ENCODE measurements around the gene CXCR6. TPM values are rescaled to one million over a fixed set of nuclear protein-coding genes. Genes with fewer than 3 reads are reported as not detected.

The CXCR6 gene
- total RNA-seq, 4 donors from 2014 or later = 2.5 to 14.7 (median 2.7) TPM

DNA sequence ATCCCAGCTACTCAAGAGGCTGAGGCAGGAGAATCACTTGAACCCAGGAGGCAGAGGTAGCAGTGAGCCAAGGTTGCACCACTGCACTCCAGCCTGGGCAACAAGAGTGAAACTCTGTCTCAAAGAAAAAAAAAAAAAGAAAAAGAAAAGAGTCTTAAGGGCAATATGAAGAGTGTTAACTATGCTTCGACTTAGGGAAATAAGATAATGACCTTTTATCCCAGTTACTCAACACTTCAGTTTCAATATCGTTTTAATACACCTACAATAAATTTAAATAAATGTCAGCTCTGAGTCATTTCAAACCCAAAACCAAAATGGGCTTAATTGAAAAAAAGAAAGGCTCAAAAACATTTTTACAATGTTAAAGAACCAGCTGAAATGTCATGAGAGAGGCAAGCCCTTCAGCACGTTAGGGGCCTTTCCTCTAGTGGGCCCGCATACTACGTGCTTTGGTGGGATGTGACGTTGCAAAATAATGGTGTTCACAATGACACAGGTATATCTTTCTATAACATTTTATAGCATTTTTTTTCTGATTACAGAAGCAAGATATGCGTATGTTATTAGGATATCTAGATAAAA lies 37.1 kb downstream of the CXCR6 start:
- DNase-seq (ENCODE audit: low spot score) = no peak
- ATAC-seq (ENCODE audit: low FRiP score) = no peak
- TF ChIP-seq, protein P1, sequence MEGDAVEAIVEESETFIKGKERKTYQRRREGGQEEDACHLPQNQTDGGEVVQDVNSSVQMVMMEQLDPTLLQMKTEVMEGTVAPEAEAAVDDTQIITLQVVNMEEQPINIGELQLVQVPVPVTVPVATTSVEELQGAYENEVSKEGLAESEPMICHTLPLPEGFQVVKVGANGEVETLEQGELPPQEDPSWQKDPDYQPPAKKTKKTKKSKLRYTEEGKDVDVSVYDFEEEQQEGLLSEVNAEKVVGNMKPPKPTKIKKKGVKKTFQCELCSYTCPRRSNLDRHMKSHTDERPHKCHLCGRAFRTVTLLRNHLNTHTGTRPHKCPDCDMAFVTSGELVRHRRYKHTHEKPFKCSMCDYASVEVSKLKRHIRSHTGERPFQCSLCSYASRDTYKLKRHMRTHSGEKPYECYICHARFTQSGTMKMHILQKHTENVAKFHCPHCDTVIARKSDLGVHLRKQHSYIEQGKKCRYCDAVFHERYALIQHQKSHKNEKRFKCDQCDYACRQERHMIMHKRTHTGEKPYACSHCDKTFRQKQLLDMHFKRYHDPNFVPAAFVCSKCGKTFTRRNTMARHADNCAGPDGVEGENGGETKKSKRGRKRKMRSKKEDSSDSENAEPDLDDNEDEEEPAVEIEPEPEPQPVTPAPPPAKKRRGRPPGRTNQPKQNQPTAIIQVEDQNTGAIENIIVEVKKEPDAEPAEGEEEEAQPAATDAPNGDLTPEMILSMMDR (IDR thresholded peaks at IDR 0.05) = no peak

- DNase-seq (ENCODE audit: low spot score) (no peak), ATAC-seq (ENCODE audit: low FRiP score) (no peak)
- TF ChIP-seq, protein P1 (IDR thresholded peaks at IDR 0.05) = no peak
Measured at GRCh38 chr3:45980819-45981218, 37.6 kb downstream of the CXCR6 start.

- DNase-seq (ENCODE audit: low spot score) = no peak
- TF ChIP-seq, protein P1 (IDR thresholded peaks at IDR 0.05) = no peak
Measured at GRCh38 chr3:45981346-45982074, 38.2 kb downstream of the CXCR6 start.

GRCh38 chr3:45983770-45984169 lies 40.5 kb downstream of the CXCR6 start:
- no peak for DNase-seq (ENCODE audit: low spot score)
- TF ChIP-seq, protein P1 (IDR thresholded peaks at IDR 0.05) = no peak
- ATAC-seq (ENCODE audit: low FRiP score) = no peak

More at GRCh38 chr3:45981346-45982074, 38.2 kb downstream of the CXCR6 start:
- ATAC-seq (ENCODE audit: low FRiP score) = peak; percentile 63

GRCh38 chr3:45984331-45985312 lies 41.4 kb downstream of the CXCR6 start:
- no peak for DNase-seq (ENCODE audit: low spot score)

DNA sequence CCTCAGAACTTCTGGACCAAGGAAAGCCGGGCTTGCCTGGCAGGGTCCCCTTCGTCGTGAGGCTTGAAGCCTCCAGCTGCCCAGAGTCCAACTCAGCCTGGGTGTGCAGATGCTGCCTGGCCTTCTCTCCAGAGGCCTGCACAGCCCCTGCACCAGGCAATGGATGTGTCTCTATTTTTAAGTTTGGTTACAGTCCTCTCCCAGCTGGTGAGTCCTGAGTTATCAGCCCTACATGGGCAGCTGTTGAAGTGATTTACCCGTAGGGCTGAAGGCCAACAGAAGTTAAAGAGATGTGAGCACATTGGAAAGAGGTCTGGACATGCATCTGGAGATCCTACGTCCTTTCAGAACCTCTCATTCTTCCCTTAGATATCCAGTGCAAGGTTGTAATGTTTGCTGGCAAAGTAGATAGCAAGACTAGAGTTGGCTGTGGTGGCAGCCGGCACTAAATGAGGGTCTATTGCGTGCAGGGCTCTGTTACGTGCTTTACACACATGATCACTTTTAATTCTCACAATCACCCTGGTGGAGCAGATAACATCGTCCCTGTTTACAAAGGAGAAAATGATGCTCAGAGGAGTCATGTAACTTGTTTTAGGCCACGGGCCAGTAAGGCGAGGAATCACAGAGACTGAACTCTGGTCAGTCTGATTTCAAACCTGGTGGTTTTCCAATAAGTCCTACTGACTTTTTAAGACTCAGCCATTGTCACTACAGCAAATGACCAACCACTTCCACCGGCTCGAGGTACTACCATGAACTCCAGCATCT lies 42.5 kb downstream of the CXCR6 start:
- TF ChIP-seq, protein P1 (IDR thresholded peaks at IDR 0.05) = no peak
- DNase-seq (ENCODE audit: low spot score) = no peak

More at GRCh38 chr3:45984331-45985312, 41.4 kb downstream of the CXCR6 start:
- TF ChIP-seq, protein P1 (IDR thresholded peaks at IDR 0.05) = no peak
- no peak for ATAC-seq (ENCODE audit: low FRiP score)

More for the DNA sequence above, 42.5 kb downstream of the CXCR6 start:
- ATAC-seq (ENCODE audit: low FRiP score) = no peak

Data from omental fat pad (tissue), 4 donors.